Activated CD4-positive, alpha-beta T cell treated with anti-CD3 and anti-CD28 coated beads, Interleukin-2, amount 50 U/mL, for 16 hours (primary cell): ENCODE measurements around the gene AMPD3.

Experiments used
- DNase-seq: peaks from one replicate; pipeline ENCODE4 v3.0.0-alpha.2; 2020

The AMPD3 gene

GRCh38 chr11:10490032-10490397 lies 35.0 kb downstream of the AMPD3 start:
- no peak for DNase-seq

- DNase-seq: no peak
Observed at GRCh38 chr11:10490398-10491241, 35.6 kb downstream of the AMPD3 start.

GRCh38 chr11:10492084-10492483 lies 37.0 kb downstream of the AMPD3 start:
- DNase-seq: no peak

GRCh38 chr11:10493041-10493663 lies 38.1 kb downstream of the AMPD3 start:
- no peak for DNase-seq

- DNase-seq: no peak
Observed at GRCh38 chr11:10494636-10495463, 39.8 kb downstream of the AMPD3 start.

GRCh38 chr11:10495464-10495786 lies 40.4 kb downstream of the AMPD3 start:
- no peak for DNase-seq

GRCh38 chr11:10496296-10496936 lies 41.4 kb downstream of the AMPD3 start:
- DNase-seq: no peak

- DNase-seq: no peak
Observed at GRCh38 chr11:10497371-10498021, 42.4 kb downstream of the AMPD3 start.

- DNase-seq: no peak
Observed at GRCh38 chr11:10498022-10498400, 42.9 kb downstream of the AMPD3 start.

- no peak for DNase-seq
Observed at GRCh38 chr11:10498426-10499250, 43.6 kb downstream of the AMPD3 start.

- no peak for DNase-seq
Observed at GRCh38 chr11:10499452-10499851, 44.4 kb downstream of the AMPD3 start.

GRCh38 chr11:10499874-10500601 lies 45.0 kb downstream of the AMPD3 start:
- DNase-seq: no peak

GRCh38 chr11:10500757-10501684 lies 46.0 kb downstream of the AMPD3 start:
- DNase-seq: no peak

- no peak for DNase-seq
Observed at GRCh38 chr11:10502065-10502680, 47.1 kb downstream of the AMPD3 start.

GRCh38 chr11:10502770-10503169 lies 47.7 kb downstream of the AMPD3 start:
- no peak for DNase-seq

- no peak for DNase-seq
Observed at GRCh38 chr11:10503221-10503620, 48.2 kb downstream of the AMPD3 start.

GRCh38 chr11:10503777-10504480 lies 48.9 kb downstream of the AMPD3 start:
- DNase-seq: no peak

- no peak for DNase-seq
Observed at GRCh38 chr11:10504490-10504889, 49.4 kb downstream of the AMPD3 start.
